Neural progenitor cell (in vitro differentiated cells): ENCODE measurements around the gene KIAA0232.

Source experiments
- EZH2 ChIP-seq: fragments of 200-600 bp; sonication (generic); IDR thresholded peaks from 2 replicates; pipeline ENCODE4 v1.6.1; 2017; ENCODE audit warnings: antibody characterized with exemption, mild to moderate bottlenecking, moderate library complexity
- EZH2phosphoT487 ChIP-seq: fragments of 200-600 bp; sonication (generic); IDR thresholded peaks from 2 replicates; pipeline ENCODE4 v1.6.1; 2017; ENCODE audit warnings: antibody characterized with exemption
- TF ChIP-seq, protein P1 (sequence below): fragments of 200-600 bp; sonication (generic); IDR thresholded peaks from 2 replicates; pipeline ENCODE4 v1.5.1; 2017; ENCODE audit warnings: antibody characterized with exemption, mild to moderate bottlenecking

- TF ChIP-seq, protein P1, sequence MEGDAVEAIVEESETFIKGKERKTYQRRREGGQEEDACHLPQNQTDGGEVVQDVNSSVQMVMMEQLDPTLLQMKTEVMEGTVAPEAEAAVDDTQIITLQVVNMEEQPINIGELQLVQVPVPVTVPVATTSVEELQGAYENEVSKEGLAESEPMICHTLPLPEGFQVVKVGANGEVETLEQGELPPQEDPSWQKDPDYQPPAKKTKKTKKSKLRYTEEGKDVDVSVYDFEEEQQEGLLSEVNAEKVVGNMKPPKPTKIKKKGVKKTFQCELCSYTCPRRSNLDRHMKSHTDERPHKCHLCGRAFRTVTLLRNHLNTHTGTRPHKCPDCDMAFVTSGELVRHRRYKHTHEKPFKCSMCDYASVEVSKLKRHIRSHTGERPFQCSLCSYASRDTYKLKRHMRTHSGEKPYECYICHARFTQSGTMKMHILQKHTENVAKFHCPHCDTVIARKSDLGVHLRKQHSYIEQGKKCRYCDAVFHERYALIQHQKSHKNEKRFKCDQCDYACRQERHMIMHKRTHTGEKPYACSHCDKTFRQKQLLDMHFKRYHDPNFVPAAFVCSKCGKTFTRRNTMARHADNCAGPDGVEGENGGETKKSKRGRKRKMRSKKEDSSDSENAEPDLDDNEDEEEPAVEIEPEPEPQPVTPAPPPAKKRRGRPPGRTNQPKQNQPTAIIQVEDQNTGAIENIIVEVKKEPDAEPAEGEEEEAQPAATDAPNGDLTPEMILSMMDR = no peak
- TF ChIP-seq EZH2 (no peak), EZH2phosphoT487 (no peak)
Observed at GRCh38 chr4:6852582-6852981, 70.1 kb downstream of the KIAA0232 start.
